ENCODE measurements around the gene RNF141. TPM values are rescaled to one million over a fixed set of nuclear protein-coding genes. Genes with fewer than 3 reads are reported as not detected.

Gene RNF141
- total RNA-seq, 1 experiment from 2014 or later, result 74.8 TPM

DNA sequence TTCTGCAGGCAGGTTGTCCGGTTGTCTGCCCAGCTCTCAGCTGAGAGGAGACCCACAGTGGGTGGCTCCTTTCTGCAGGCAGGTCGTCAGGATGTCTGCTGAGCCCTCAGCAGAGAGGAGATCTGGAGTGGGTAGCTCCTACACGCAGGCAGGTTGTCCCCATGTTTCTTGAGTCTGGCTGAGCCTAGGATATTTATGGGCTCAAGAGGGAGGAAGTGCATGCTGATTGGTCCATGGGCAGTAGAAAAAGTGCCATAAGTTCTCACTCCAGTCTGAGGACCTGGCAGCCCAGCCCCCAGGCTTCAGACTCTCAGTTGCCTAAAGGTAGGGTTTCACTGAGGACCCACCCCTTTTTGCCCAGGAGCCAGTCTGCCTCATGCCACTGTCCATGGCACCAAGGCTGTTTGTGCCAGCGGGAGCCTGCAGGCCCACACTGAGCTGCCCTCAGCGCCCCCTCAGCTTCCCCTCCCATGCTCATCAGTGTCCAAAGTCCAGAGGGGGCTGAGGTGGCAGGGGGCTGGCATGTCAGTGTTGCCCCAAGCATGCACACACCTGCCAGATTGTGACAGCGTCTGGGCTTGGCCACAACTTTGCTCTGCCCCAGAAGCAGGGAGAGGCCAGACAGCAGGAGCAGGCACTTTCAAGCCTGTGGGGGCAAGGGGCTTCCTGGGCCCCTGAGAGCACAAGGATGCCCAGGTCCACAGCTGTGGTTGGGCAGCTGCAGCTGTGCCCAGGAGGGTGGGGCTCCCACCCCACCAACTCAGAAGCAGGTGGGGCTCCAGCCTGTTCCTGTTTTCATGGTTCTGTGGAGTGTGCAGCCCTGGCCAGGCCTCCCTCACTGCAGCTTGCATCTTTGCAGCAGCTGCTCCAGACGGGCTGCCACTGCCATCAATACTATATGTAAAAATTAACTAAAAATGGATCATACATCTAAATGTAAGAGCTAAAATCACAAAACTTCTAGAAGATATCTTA is 3.8 kb upstream of the RNF141 start:
- Mint-ChIP-seq H3K4me1 (ENCODE audit: low read depth, unreplicated experiment) (peaks cover 2% of the 10 kb centered on the region), H3K27me3 (ENCODE audit: insufficient read depth, unreplicated experiment) (no peaks in the 10 kb centered on the region), H3K36me3 (ENCODE audit: insufficient read depth, unreplicated experiment) (peaks cover 10% of the 10 kb centered on the region), H3K4me3 (ENCODE audit: unreplicated experiment) (no peak overlapping the region), H3K9me3 (ENCODE audit: unreplicated experiment) (no peaks in the 10 kb centered on the region), H3K27ac (ENCODE audit: unreplicated experiment) (no peak overlapping the region)
- Histone ChIP-seq H3K9me3 (no peaks in the 10 kb centered on the region), H3K27me3 (replicated peaks; ENCODE audit: control insufficient read depth, insufficient read depth, low read length) (no peaks in the 10 kb centered on the region), H3K4me3 (ENCODE audit: low read depth, low read length) (no peak overlapping the region), H3K4me1 (peaks cover 8% of the 10 kb centered on the region), H3K36me3 (ENCODE audit: control insufficient read depth, insufficient read depth, low read length) (no peaks in the 10 kb centered on the region)
- ChIA-PET POLR2A (no interaction called here), CTCF (no interaction called here)
- no peak for DNase-seq
- BruUV-seq (replicated peaks), result no TSS peak
- TF ChIP-seq, protein P1, sequence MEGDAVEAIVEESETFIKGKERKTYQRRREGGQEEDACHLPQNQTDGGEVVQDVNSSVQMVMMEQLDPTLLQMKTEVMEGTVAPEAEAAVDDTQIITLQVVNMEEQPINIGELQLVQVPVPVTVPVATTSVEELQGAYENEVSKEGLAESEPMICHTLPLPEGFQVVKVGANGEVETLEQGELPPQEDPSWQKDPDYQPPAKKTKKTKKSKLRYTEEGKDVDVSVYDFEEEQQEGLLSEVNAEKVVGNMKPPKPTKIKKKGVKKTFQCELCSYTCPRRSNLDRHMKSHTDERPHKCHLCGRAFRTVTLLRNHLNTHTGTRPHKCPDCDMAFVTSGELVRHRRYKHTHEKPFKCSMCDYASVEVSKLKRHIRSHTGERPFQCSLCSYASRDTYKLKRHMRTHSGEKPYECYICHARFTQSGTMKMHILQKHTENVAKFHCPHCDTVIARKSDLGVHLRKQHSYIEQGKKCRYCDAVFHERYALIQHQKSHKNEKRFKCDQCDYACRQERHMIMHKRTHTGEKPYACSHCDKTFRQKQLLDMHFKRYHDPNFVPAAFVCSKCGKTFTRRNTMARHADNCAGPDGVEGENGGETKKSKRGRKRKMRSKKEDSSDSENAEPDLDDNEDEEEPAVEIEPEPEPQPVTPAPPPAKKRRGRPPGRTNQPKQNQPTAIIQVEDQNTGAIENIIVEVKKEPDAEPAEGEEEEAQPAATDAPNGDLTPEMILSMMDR (IDR thresholded peaks at IDR 0.05; ENCODE audit: insufficient read depth in 1 of 2, low read depth in 1 of 2, low read length in 1 of 2, severe bottlenecking in 1 of 2, unreplicated experiment in 1 of 2), result no peak
- intact Hi-C loops (cut with micrococcal nuclease; ENCODE audit: unreplicated experiment), result loop anchor here (5.0 kb wide), 2 partner anchors 48 to 113 kb away; no protein-coding TSS in a partner anchor

DNA sequence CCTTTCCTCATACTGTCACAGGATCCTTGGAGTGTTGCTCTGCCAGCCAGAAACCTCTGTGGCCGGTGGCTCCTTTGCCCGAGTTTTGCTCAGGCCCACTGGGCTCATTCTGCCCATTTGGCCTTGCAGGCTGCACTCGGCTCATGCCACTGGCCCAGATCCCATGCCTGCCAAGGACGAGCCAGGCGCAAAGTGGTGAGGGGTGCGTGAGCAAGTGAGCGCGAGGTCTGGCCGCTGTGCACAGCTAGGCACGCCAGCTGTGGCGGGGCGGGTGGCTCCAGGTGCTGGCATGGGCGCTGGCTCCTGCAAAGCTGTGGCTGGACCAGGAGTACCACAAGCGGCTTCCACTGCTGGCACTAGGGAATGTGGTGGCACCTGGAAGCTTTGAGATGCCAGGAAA is 2.8 kb upstream of the RNF141 start:
- H3K4me3 Mint-ChIP-seq (ENCODE audit: unreplicated experiment), result no peak overlapping the region
- no peaks in the 10 kb centered on the region for H3K9me3 Mint-ChIP-seq (ENCODE audit: unreplicated experiment)
- BruUV-seq (replicated peaks), result no TSS peak
- intact Hi-C loops (cut with micrococcal nuclease; ENCODE audit: unreplicated experiment), result loop anchor here (5.0 kb wide), 2 partner anchors 49 to 114 kb away; no protein-coding TSS in a partner anchor
- Histone ChIP-seq H3K36me3 (ENCODE audit: control insufficient read depth, insufficient read depth, low read length) (no peaks in the 10 kb centered on the region), H3K4me3 (ENCODE audit: low read depth, low read length) (no peak overlapping the region), H3K4me1 (peaks cover 14% of the 10 kb centered on the region), H3K9me3 (no peaks in the 10 kb centered on the region), H3K27me3 (replicated peaks; ENCODE audit: control insufficient read depth, insufficient read depth, low read length) (no peaks in the 10 kb centered on the region)
- H3K36me3 Mint-ChIP-seq (ENCODE audit: insufficient read depth, unreplicated experiment), result peaks cover 12% of the 10 kb centered on the region
- peaks cover 7% of the 10 kb centered on the region for H3K4me1 Mint-ChIP-seq (ENCODE audit: low read depth, unreplicated experiment)
- no peak overlapping the region for H3K27ac Mint-ChIP-seq (ENCODE audit: unreplicated experiment)
- ChIA-PET POLR2A (no interaction called here), CTCF (no interaction called here)
- no peaks in the 10 kb centered on the region for H3K27me3 Mint-ChIP-seq (ENCODE audit: insufficient read depth, unreplicated experiment)
- TF ChIP-seq, protein P1 (IDR thresholded peaks at IDR 0.05; ENCODE audit: insufficient read depth in 1 of 2, low read depth in 1 of 2, low read length in 1 of 2, severe bottlenecking in 1 of 2, unreplicated experiment in 1 of 2), result no peak
- DNase-seq, result no peak

DNA sequence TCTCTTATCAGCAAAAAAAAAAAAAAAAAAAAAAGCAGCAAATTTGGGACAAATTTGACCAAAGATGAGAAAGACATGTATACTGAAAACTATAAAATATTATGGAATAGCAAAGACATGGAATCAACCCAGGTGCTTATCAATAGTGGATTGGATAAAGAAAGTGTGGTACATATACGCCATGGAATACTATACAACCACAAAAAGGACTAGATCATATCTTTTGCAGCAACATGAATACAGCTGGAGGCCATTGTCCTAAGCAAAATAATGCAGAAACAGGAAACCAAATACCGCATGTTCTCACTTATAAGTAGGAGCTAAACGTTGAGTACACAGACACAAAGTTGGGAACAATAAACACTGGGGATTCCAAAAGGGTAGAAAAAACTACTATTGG is 1.8 kb upstream of the RNF141 start:
- Mint-ChIP-seq H3K36me3 (ENCODE audit: insufficient read depth, unreplicated experiment) (peaks cover 12% of the 10 kb centered on the region), H3K4me1 (ENCODE audit: low read depth, unreplicated experiment) (peaks cover 7% of the 10 kb centered on the region), H3K9me3 (ENCODE audit: unreplicated experiment) (no peaks in the 10 kb centered on the region), H3K4me3 (ENCODE audit: unreplicated experiment) (no peak overlapping the region), H3K27ac (ENCODE audit: unreplicated experiment) (no peak overlapping the region), H3K27me3 (ENCODE audit: insufficient read depth, unreplicated experiment) (no peaks in the 10 kb centered on the region)
- Histone ChIP-seq H3K4me3 (ENCODE audit: low read depth, low read length) (no peak overlapping the region), H3K9me3 (no peaks in the 10 kb centered on the region), H3K36me3 (ENCODE audit: control insufficient read depth, insufficient read depth, low read length) (no peaks in the 10 kb centered on the region), H3K4me1 (peaks cover 19% of the 10 kb centered on the region), H3K27me3 (replicated peaks; ENCODE audit: control insufficient read depth, insufficient read depth, low read length) (no peaks in the 10 kb centered on the region)
- intact Hi-C loops (cut with micrococcal nuclease; ENCODE audit: unreplicated experiment), result loop anchor here (5.0 kb wide), 2 partner anchors 50 to 115 kb away; no protein-coding TSS in a partner anchor
- ChIA-PET POLR2A (no interaction called here), CTCF (no interaction called here)
- DNase-seq, result no peak
- TF ChIP-seq, protein P1 (IDR thresholded peaks at IDR 0.05; ENCODE audit: insufficient read depth in 1 of 2, low read depth in 1 of 2, low read length in 1 of 2, severe bottlenecking in 1 of 2, unreplicated experiment in 1 of 2), result no peak
- BruUV-seq (replicated peaks), result no TSS peak

All from Caco-2 (cell line).